Measurements from ENCODE around the gene NCR3LG1.

Gene NCR3LG1, protein sequence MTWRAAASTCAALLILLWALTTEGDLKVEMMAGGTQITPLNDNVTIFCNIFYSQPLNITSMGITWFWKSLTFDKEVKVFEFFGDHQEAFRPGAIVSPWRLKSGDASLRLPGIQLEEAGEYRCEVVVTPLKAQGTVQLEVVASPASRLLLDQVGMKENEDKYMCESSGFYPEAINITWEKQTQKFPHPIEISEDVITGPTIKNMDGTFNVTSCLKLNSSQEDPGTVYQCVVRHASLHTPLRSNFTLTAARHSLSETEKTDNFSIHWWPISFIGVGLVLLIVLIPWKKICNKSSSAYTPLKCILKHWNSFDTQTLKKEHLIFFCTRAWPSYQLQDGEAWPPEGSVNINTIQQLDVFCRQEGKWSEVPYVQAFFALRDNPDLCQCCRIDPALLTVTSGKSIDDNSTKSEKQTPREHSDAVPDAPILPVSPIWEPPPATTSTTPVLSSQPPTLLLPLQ

DNA sequence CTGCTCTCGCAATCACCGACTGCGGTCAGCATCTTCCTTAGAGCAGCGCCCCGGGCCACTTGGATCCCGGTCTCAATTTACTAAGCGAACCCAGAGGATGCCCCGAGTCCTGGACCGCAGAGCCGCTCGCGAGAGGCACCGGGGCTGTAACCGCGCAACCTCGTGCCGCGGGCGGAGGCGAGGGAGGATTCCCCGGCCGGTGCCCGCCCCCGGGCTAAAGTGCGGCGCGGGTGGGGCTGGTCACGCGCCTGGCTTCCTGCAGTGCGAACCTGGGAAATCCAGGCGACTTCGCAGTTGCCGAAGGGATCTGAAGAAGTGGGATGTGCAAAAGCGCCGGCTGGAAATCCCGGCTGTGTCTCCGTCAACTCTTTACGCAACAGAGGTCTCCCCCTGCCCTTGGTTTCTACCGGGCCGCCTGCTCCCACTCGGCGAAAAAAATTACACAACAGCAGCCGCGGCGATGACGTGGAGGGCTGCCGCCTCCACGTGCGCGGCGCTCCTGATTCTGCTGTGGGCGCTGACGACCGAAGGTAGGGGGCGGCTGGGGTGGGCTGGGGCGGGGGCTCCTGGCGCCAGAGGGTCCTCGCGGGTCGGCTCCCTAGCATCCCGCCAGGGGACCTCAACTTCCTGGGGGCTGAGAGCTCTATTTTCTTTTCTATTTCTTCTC lies at the start of gene NCR3LG1:
TSS of gene NCR3LG1 (plus strand) at position 291 of the 667 bp plus-strand sequence. CDS start at position 461, 170 bp downstream.
- ATAC-seq: peak; percentile 28
- TF ChIP-seq ESRRG (CRISPR knock-in tag; IDR thresholded peaks at IDR 0.05) (no peak), OSR1 (CRISPR knock-in tag; IDR thresholded peaks at IDR 0.05) (no peak), TOX (CRISPR knock-in tag; IDR thresholded peaks at IDR 0.05; ENCODE audit: borderline replicate concordance) (no peak), SNAI2 (CRISPR knock-in tag; IDR thresholded peaks at IDR 0.05) (no peak), PPARA (CRISPR knock-in tag; IDR thresholded peaks at IDR 0.05; ENCODE audit: borderline replicate concordance) (no peak)
- TF ChIP-seq, protein P1, sequence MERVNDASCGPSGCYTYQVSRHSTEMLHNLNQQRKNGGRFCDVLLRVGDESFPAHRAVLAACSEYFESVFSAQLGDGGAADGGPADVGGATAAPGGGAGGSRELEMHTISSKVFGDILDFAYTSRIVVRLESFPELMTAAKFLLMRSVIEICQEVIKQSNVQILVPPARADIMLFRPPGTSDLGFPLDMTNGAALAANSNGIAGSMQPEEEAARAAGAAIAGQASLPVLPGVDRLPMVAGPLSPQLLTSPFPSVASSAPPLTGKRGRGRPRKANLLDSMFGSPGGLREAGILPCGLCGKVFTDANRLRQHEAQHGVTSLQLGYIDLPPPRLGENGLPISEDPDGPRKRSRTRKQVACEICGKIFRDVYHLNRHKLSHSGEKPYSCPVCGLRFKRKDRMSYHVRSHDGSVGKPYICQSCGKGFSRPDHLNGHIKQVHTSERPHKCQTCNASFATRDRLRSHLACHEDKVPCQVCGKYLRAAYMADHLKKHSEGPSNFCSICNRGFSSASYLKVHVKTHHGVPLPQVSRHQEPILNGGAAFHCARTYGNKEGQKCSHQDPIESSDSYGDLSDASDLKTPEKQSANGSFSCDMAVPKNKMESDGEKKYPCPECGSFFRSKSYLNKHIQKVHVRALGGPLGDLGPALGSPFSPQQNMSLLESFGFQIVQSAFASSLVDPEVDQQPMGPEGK (CRISPR knock-in tag; IDR thresholded peaks at IDR 0.05; ENCODE audit: borderline replicate concordance): peak; percentile 83; the same call in 1 of the 2 replicates
- TF ChIP-seq, protein P2, sequence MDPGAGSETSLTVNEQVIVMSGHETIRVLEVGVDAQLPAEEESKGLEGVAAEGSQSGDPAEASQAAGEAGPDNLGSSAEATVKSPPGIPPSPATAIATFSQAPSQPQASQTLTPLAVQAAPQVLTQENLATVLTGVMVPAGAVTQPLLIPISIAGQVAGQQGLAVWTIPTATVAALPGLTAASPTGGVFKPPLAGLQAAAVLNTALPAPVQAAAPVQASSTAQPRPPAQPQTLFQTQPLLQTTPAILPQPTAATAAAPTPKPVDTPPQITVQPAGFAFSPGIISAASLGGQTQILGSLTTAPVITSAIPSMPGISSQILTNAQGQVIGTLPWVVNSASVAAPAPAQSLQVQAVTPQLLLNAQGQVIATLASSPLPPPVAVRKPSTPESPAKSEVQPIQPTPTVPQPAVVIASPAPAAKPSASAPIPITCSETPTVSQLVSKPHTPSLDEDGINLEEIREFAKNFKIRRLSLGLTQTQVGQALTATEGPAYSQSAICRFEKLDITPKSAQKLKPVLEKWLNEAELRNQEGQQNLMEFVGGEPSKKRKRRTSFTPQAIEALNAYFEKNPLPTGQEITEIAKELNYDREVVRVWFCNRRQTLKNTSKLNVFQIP (CRISPR knock-in tag; IDR thresholded peaks at IDR 0.05; ENCODE audit: borderline replicate concordance, low read depth): no peak

DNA sequence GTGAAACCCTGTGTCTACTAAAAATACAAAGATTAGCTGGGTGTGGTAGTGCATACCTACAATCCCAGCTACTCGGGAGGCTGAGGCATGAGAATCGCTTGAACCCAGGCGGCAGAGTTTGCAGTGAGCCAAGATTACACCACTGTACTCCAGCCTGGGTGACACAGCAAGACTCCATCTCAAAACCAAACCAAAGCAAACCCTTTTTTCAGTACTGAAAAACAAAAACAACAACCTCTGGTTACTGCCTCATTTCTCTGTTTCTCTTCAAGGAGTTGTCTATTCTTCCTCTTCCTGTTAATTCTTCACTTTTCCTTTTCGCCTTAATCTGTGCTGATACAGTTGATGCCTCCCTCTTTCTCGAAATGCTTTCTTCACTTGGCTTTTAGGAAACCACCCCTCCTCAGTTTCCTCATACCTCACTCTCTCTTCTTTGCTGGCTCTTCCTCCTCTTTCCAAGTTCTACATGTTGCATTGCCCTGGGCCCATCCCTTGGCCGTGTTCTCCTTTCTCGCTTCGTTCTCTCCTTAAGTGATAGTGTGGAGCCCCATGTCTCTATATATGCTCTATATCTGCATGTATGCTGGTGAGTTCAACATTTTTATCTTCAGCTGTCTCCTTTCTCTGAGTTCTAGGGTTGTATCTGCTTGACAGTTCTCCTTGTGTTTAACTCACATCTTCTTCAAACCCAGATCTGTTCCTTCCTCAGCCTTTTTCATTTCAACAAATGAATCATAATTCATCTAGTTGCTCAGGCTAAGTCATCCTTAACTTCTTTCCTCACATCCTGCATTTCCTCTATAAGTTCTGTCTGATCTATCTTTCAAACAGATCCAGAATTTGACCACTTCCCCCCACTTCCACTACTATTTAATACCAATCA lies 38.0 kb upstream of the NCR3LG1 start:
- TF ChIP-seq ZNF565 (CRISPR knock-in tag; conservative IDR thresholded peaks at IDR 0.05; ENCODE audit: low read depth): no peak
- peak; percentile 62 for ATAC-seq

DNA sequence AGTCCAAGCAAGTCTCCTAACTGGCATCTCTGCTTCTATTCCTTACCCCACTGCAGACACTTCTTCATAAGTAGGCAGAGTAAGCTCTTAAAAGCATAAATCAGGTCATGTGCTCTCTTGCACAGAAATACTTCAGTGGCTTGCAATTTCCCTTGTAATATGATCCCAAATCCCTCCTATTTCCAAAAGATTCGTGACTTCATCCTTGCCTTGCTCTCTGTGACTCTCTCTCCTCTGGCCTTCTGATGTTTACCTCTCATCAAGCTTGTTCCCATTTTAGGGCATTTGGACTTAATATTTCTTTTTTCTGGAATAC lies 37.4 kb upstream of the NCR3LG1 start:
- TF ChIP-seq, protein P1 (CRISPR knock-in tag; IDR thresholded peaks at IDR 0.05; ENCODE audit: borderline replicate concordance): no peak
- TF ChIP-seq GLIS3 (CRISPR knock-in tag; IDR thresholded peaks at IDR 0.05) (no peak), TCF4 (CRISPR knock-in tag; IDR thresholded peaks at IDR 0.05; ENCODE audit: borderline replicate concordance) (no peak), OSR1 (CRISPR knock-in tag; IDR thresholded peaks at IDR 0.05) (no peak), ZNF70 (CRISPR knock-in tag; IDR thresholded peaks at IDR 0.05) (no peak), PPARA (CRISPR knock-in tag; IDR thresholded peaks at IDR 0.05; ENCODE audit: borderline replicate concordance) (no peak), CSDC2 (CRISPR knock-in tag; IDR thresholded peaks at IDR 0.05) (no peak), SNAI2 (CRISPR knock-in tag; IDR thresholded peaks at IDR 0.05) (no peak), ESRRG (CRISPR knock-in tag; IDR thresholded peaks at IDR 0.05) (no peak), ZNF8 (CRISPR knock-in tag; IDR thresholded peaks at IDR 0.05) (no peak), ISL1 (CRISPR knock-in tag; IDR thresholded peaks at IDR 0.05) (no peak), RARB (CRISPR knock-in tag; IDR thresholded peaks at IDR 0.05) (no peak), BACH2 (CRISPR knock-in tag; IDR thresholded peaks at IDR 0.05; ENCODE audit: borderline replicate concordance) (no peak)
- TF ChIP-seq, protein P3, sequence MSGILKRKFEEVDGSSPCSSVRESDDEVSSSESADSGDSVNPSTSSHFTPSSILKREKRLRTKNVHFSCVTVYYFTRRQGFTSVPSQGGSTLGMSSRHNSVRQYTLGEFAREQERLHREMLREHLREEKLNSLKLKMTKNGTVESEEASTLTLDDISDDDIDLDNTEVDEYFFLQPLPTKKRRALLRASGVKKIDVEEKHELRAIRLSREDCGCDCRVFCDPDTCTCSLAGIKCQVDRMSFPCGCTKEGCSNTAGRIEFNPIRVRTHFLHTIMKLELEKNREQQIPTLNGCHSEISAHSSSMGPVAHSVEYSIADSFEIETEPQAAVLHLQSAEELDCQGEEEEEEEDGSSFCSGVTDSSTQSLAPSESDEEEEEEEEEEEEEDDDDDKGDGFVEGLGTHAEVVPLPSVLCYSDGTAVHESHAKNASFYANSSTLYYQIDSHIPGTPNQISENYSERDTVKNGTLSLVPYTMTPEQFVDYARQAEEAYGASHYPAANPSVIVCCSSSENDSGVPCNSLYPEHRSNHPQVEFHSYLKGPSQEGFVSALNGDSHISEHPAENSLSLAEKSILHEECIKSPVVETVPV (CRISPR knock-in tag; IDR thresholded peaks at IDR 0.05): no peak
- TF ChIP-seq, protein P4, sequence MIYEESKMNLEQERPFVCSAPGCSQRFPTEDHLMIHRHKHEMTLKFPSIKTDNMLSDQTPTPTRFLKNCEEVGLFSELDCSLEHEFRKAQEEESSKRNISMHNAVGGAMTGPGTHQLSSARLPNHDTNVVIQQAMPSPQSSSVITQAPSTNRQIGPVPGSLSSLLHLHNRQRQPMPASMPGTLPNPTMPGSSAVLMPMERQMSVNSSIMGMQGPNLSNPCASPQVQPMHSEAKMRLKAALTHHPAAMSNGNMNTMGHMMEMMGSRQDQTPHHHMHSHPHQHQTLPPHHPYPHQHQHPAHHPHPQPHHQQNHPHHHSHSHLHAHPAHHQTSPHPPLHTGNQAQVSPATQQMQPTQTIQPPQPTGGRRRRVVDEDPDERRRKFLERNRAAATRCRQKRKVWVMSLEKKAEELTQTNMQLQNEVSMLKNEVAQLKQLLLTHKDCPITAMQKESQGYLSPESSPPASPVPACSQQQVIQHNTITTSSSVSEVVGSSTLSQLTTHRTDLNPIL (CRISPR knock-in tag; IDR thresholded peaks at IDR 0.05; ENCODE audit: low read depth): no peak
- TF ChIP-seq, protein P5, sequence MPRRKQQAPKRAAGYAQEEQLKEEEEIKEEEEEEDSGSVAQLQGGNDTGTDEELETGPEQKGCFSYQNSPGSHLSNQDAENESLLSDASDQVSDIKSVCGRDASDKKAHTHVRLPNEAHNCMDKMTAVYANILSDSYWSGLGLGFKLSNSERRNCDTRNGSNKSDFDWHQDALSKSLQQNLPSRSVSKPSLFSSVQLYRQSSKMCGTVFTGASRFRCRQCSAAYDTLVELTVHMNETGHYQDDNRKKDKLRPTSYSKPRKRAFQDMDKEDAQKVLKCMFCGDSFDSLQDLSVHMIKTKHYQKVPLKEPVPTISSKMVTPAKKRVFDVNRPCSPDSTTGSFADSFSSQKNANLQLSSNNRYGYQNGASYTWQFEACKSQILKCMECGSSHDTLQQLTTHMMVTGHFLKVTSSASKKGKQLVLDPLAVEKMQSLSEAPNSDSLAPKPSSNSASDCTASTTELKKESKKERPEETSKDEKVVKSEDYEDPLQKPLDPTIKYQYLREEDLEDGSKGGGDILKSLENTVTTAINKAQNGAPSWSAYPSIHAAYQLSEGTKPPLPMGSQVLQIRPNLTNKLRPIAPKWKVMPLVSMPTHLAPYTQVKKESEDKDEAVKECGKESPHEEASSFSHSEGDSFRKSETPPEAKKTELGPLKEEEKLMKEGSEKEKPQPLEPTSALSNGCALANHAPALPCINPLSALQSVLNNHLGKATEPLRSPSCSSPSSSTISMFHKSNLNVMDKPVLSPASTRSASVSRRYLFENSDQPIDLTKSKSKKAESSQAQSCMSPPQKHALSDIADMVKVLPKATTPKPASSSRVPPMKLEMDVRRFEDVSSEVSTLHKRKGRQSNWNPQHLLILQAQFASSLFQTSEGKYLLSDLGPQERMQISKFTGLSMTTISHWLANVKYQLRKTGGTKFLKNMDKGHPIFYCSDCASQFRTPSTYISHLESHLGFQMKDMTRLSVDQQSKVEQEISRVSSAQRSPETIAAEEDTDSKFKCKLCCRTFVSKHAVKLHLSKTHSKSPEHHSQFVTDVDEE (CRISPR knock-in tag; IDR thresholded peaks at IDR 0.05): no peak
- ATAC-seq: peak; percentile 96
